Esophagus muscularis mucosa (tissue), 3 donors: ENCODE results near the gene PRDM15.

Experiments used
- CTCF ChIP-seq, 3 experiments: fragments of 200-600 bp in 2 of 3; fragments of 450-650 bp in 1 of 3; sonication (generic) in 2 of 3; IDR thresholded peaks; one replicate each; pipeline ENCODE4 v1.5.1; 2017 to 2019; ENCODE audit warnings: antibody characterized with exemption in 3 of 3, mild to moderate bottlenecking in 2 of 3, moderate library complexity in 1 of 3
- POLR2A ChIP-seq: fragments of 450-650 bp; IDR thresholded peaks from one replicate; pipeline ENCODE4 v1.6.1; 2017; ENCODE audit warnings: antibody characterized with exemption, moderate library complexity, mild to moderate bottlenecking, low read depth

DNA sequence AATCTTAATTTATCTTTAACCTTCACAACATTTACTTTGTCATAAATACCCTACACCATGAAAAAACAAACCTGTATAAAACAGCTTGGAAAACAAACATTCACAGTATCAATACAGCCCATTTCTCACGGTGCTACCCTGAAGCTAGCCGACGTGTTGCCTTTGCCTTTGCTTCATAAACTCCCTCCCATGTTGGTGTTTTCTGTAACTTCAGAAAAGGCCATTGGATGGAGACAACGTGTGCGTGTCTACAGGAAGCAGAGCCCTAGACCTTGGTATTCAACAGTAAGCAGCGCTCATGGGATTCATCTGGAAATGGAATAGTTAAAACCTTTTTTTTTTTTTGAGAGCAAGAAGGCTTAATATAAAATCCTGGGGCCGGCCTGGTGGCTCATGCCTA, 7.2 kb upstream of the PRDM15 start:
- TF ChIP-seq POLR2A (no peak), CTCF (IDR thresholded peaks at IDR 0.05) (no peak)
